Adrenal gland (tissue), 5 donors: Measurements from ENCODE around the gene CPVL.

Experiments used
- CTCF ChIP-seq, 6 experiments: fragments of 450-650 bp in 4 of 6; fragments of 200-600 bp in 2 of 6; sonication (generic) in 1 of 6; IDR thresholded peaks; 1 replicate in 5 of 6; 2 replicates in 1 of 6; pipeline versions ENCODE4 v1.5.1 to v1.8.0; 2016 to 2021; ENCODE audit warnings: antibody characterized with exemption in 6 of 6, mild to moderate bottlenecking in 2 of 6, moderate library complexity in 1 of 6
- POLR2A ChIP-seq, 2 donors: fragments of 450-650 bp; IDR thresholded peaks; one replicate each; pipeline ENCODE4 v1.6.1; 2017; ENCODE audit warnings: antibody characterized with exemption in 2 of 2, mild to moderate bottlenecking in 2 of 2, moderate library complexity in 1 of 2
- donor health status: DM: no; HTN: no; CAD: no.

- TF ChIP-seq CTCF (IDR thresholded peaks at IDR 0.05) (no peak), POLR2A (IDR thresholded peaks at IDR 0.05) (no peak)
These were observed 105.8 kb downstream of the CPVL start for GRCh38 chr7:29040579-29040925.
